OCI-LY7 (cell line): ENCODE results near the gene DNAH14. TPM values are rescaled to one million over a fixed set of nuclear protein-coding genes. Genes with fewer than 3 reads are reported as not detected.

Experiments
- BruUV-seq: library from RNA; stranded (reverse); fragments of 400-500 nt; replicated peaks from 2 replicates; lab custom pipeline; 2021; lab: Mats Ljungman, UMichigan
- CTCF ChIA-PET: fragments of 300-600 bp; sonication (Branson Sonifier 250); formaldehyde crosslinking; loops from one replicate; lab custom pipeline; 2022; ENCODE audit warnings: antibody characterized with exemption; ENCODE audit not compliant: unreplicated experiment; lab: Charles Lee
- POLR2A ChIA-PET: fragments of 300-600 bp; sonication (Branson Sonifier 250); formaldehyde crosslinking; loops from one replicate; lab custom pipeline; 2022; ENCODE audit warnings: antibody characterized with exemption; lab: Charles Lee
- DNase-seq: peaks from one replicate; pipeline ENCODE4 v3.0.0-alpha.2; 2015; ENCODE audit warnings: low spot score
- H2AFZ ChIP-seq: fragments of 200-600 bp; sonication (generic), shearing (Covaris generic); 2 replicates; pipeline ENCODE4 v1.6.1; 2014; ENCODE audit warnings: mild to moderate bottlenecking, antibody characterized with exemption, low read length, moderate library complexity
- H3K27ac ChIP-seq: fragments of 200-600 bp; sonication (generic); 2 replicates; pipeline ENCODE4 v1.5.1; 2014; ENCODE audit warnings: mixed run types, low read depth, mild to moderate bottlenecking, moderate library complexity, low read length, inconsistent platforms; ENCODE audit not compliant: poor library complexity, severe bottlenecking
- H3K36me3 ChIP-seq: fragments of 200-600 bp; sonication (generic); 2 replicates; pipeline ENCODE4 v1.6.1; 2014; ENCODE audit warnings: mild to moderate bottlenecking, antibody characterized with exemption, low read length, moderate library complexity, mixed read lengths; ENCODE audit not compliant: insufficient read depth
- H3K4me1 ChIP-seq: fragments of 200-600 bp; sonication (generic); 2 replicates; pipeline ENCODE4 v1.5.1; 2014; ENCODE audit warnings: mild to moderate bottlenecking, low read length; ENCODE audit not compliant: insufficient read depth, poor library complexity, severe bottlenecking
- H3K4me2 ChIP-seq: fragments of 200-600 bp; sonication (generic); 2 replicates; pipeline ENCODE4 v1.6.1; 2014; ENCODE audit warnings: mild to moderate bottlenecking, low read length
- H3K4me3 ChIP-seq: fragments of 200-600 bp; sonication (generic); 2 replicates; pipeline ENCODE4 v1.5.1; 2014; ENCODE audit warnings: mild to moderate bottlenecking, low read depth, low read length; ENCODE audit not compliant: poor library complexity, severe bottlenecking
- H3K79me2 ChIP-seq: fragments of 200-600 bp; sonication (generic); 2 replicates; pipeline ENCODE4 v1.6.1; 2016; ENCODE audit warnings: low read depth, mild to moderate bottlenecking, low read length, moderate library complexity, mixed read lengths; ENCODE audit not compliant: insufficient read depth
- H3K9me2 ChIP-seq: fragments of 200-600 bp; sonication (generic); 2 replicates; pipeline ENCODE4 v1.6.1; 2016; ENCODE audit warnings: mild to moderate bottlenecking, low read length, mixed read lengths; ENCODE audit not compliant: insufficient read depth
- H3K9me3 ChIP-seq: fragments of 200-600 bp; sonication (generic); 2 replicates; pipeline ENCODE4 v1.6.1; 2014; ENCODE audit warnings: mild to moderate bottlenecking, mixed run types, low read length, mixed read lengths
- H4K20me1 ChIP-seq: fragments of 200-600 bp; sonication (generic); 2 replicates; pipeline ENCODE4 v1.6.1; 2014; ENCODE audit warnings: mild to moderate bottlenecking, antibody characterized with exemption, low read length, moderate library complexity, mixed read lengths; ENCODE audit not compliant: insufficient read depth
- EZH2phosphoT487 ChIP-seq: fragments of 200-600 bp; sonication (generic); IDR thresholded peaks from 2 replicates; pipeline ENCODE4 v1.6.1; 2018; ENCODE audit warnings: low read depth, borderline replicate concordance, mild to moderate bottlenecking, mixed run types, antibody characterized with exemption, low read length, moderate library complexity, mixed read lengths
- intact Hi-C: fragments of 100-400 bp; cut with micrococcal nuclease; formaldehyde crosslinking; loops from one replicate; pipeline ENCODE4 v1.10.0; 2022; ENCODE audit not compliant: unreplicated experiment
- total RNA-seq, 2 experiments: library from RNA; depleted of rRNA in 1 of 2; stranded (reverse); fragments of >200 nt in 1 of 2; shearing (Covaris generic) in 1 of 2; gene quantifications; 2 replicates each; pipeline ENCODE4 v1.2.3, GENCODE V29; 2014 to 2022
- TF ChIP-seq, protein P1 (sequence below): fragments of 200-600 bp; sonication (generic); conservative IDR thresholded peaks from 2 replicates; pipeline ENCODE4 v1.5.1; 2014; ENCODE audit warnings: mild to moderate bottlenecking, antibody characterized with exemption, low read length, moderate library complexity, mixed read lengths

DNAH14 gene
- total RNA-seq, 2 experiments from 2014 or later = not detected

- POLR2A ChIA-PET = interaction anchor here (0.6 kb wide), 1 partner anchor 646 kb away, joined by 3 read pairs; no protein-coding TSS in a partner anchor
- no peaks in the 10 kb centered on the region for H3K4me1 ChIP-seq
- no peak overlapping the region for H3K4me2 ChIP-seq
- no peaks in the 10 kb centered on the region for H3K79me2 ChIP-seq
- H3K27ac ChIP-seq = no peak overlapping the region
- no peak for TF ChIP-seq EZH2phosphoT487
- TF ChIP-seq, protein P1, sequence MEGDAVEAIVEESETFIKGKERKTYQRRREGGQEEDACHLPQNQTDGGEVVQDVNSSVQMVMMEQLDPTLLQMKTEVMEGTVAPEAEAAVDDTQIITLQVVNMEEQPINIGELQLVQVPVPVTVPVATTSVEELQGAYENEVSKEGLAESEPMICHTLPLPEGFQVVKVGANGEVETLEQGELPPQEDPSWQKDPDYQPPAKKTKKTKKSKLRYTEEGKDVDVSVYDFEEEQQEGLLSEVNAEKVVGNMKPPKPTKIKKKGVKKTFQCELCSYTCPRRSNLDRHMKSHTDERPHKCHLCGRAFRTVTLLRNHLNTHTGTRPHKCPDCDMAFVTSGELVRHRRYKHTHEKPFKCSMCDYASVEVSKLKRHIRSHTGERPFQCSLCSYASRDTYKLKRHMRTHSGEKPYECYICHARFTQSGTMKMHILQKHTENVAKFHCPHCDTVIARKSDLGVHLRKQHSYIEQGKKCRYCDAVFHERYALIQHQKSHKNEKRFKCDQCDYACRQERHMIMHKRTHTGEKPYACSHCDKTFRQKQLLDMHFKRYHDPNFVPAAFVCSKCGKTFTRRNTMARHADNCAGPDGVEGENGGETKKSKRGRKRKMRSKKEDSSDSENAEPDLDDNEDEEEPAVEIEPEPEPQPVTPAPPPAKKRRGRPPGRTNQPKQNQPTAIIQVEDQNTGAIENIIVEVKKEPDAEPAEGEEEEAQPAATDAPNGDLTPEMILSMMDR = no peak
- H3K4me3 ChIP-seq = no peak overlapping the region
- no peaks in the 10 kb centered on the region for H4K20me1 ChIP-seq
- no peaks in the 10 kb centered on the region for H3K9me3 ChIP-seq
- intact Hi-C loops = no loop called here
- no peak overlapping the region for H2AFZ ChIP-seq
- CTCF ChIA-PET = no interaction called here
- no peaks in the 10 kb centered on the region for H3K36me3 ChIP-seq
- DNase-seq = no peak
- BruUV-seq = no TSS peak
- H3K9me2 ChIP-seq = 0 out of 2 replicates have a peak, but pooled peaks cover 5% of the 10 kb centered on the region
Measured at GRCh38 chr1:225242611-225243010, 313.1 kb downstream of the DNAH14 start.

GRCh38 chr1:225250432-225250831 lies 321.0 kb downstream of the DNAH14 start:
- ChIA-PET POLR2A (no interaction called here), CTCF (no interaction called here)
- no TSS peak for BruUV-seq
- Histone ChIP-seq H3K36me3 (no peaks in the 10 kb centered on the region), H3K27ac (no peak overlapping the region), H3K79me2 (no peaks in the 10 kb centered on the region), H3K4me2 (no peak overlapping the region), H4K20me1 (no peaks in the 10 kb centered on the region), H2AFZ (no peak overlapping the region), H3K9me2 (no peaks in the 10 kb centered on the region), H3K9me3 (no peaks in the 10 kb centered on the region), H3K4me1 (no peaks in the 10 kb centered on the region), H3K4me3 (no peak overlapping the region)
- intact Hi-C loops = no loop called here
- no peak for DNase-seq
- no peak for TF ChIP-seq EZH2phosphoT487
- TF ChIP-seq, protein P1 = no peak

- CTCF ChIA-PET = no interaction called here
Measured at GRCh38 chr1:225253173-225253572, 323.7 kb downstream of the DNAH14 start.

More at GRCh38 chr1:225253173-225253572, 323.7 kb downstream of the DNAH14 start:
- no peaks in the 10 kb centered on the region for H3K9me2 ChIP-seq
- no peaks in the 10 kb centered on the region for H3K9me3 ChIP-seq
- no peak overlapping the region for H2AFZ ChIP-seq
- no peaks in the 10 kb centered on the region for H4K20me1 ChIP-seq
- H3K4me1 ChIP-seq = no peaks in the 10 kb centered on the region
- H3K4me3 ChIP-seq = no peak overlapping the region
- POLR2A ChIA-PET = interaction anchor here (0.6 to 1.0 kb wide), 2 partner anchors 10 to 29 kb away, joined by 3 read pairs; no protein-coding TSS in a partner anchor
- no TSS peak for BruUV-seq
- no peaks in the 10 kb centered on the region for H3K79me2 ChIP-seq
- no peaks in the 10 kb centered on the region for H3K36me3 ChIP-seq
- TF ChIP-seq EZH2phosphoT487 = no peak
- TF ChIP-seq, protein P1 = no peak
- no peak overlapping the region for H3K4me2 ChIP-seq
- no peak for DNase-seq
- intact Hi-C loops = no loop called here
- no peak overlapping the region for H3K27ac ChIP-seq
